ENCODE measurements around the gene BRPF1. TPM values are rescaled to one million over a fixed set of nuclear protein-coding genes. Genes with fewer than 3 reads are reported as not detected.

The BRPF1 gene
- polyA plus RNA-seq, 1 of the 3 experiments (the other 2 are of a cell fraction), result 13.0 TPM

DNA sequence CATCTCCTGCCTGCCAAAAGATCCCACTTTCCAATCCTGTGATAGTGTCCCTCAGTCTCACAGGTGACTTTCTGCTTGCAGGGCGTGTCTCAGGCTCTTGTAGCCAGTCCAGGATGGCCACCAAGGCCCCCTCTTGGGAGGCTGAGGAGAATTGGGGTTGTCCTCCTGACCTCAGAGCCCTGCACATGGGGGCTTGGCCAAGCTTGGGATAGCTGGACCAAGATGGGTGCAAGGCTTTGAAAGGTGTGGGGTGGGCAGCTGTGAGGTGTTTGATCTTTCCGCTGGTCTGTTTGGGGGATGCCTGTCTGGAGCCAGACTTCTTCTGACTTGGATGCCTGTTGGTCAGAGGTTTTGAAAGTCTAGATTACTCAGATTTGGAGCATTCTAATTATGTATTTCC, 39.9 kb upstream of the BRPF1 start:
- Histone ChIP-seq H3K79me2 (ENCODE audit: insufficient read depth) (no peaks in the 10 kb centered on the region), H4K20me1 (ENCODE audit: insufficient read depth) (no peaks in the 10 kb centered on the region), H3K9me2 (no peaks in the 10 kb centered on the region), H3K27ac (ENCODE audit: low read depth in 2 of 2, low read length in 1 of 2) (peak overlapping the region in 1 of 2 experiments; percentile 8; a peak in 1 of 4 replicates), H3K4me3 (ENCODE audit: low read depth in 2 of 2, low read length in 1 of 2) (no peak overlapping the region), H3K27me3 (ENCODE audit: insufficient read depth) (no peaks in the 10 kb centered on the region), H3K4me1 (ENCODE audit: control insufficient read depth in 1 of 2, insufficient read depth in 2 of 2, low read depth in 1 of 2, low read length in 1 of 2) (peaks cover 0 to 20% of the 10 kb centered on the region in 2 experiments; a peak in 1 of 4 replicates), H3K9me3 (no peaks in the 10 kb centered on the region), H2AFZ (ENCODE audit: low read depth) (no peak overlapping the region), H3K36me3 (replicated peaks in 1 of 2; ENCODE audit: control insufficient read depth in 1 of 2, insufficient read depth in 2 of 2, low read length in 1 of 2) (peaks cover 16 to 77% of the 10 kb centered on the region in 2 experiments), H3K9ac (no peak overlapping the region), H3K4me2 (no peak overlapping the region), H3F3A (replicated peaks; ENCODE audit: insufficient read depth) (no peaks in the 10 kb centered on the region)
- no peak for DNase-seq
- TF ChIP-seq MAX (IDR thresholded peaks at IDR 0.05; ENCODE audit: low read depth), result no peak
- TF ChIP-seq RFX5 (IDR thresholded peaks at IDR 0.05; ENCODE audit: low read length), result no peak
- TF ChIP-seq FOSL2 (IDR thresholded peaks at IDR 0.05; ENCODE audit: borderline replicate concordance, low read depth), result no peak
- TF ChIP-seq ELF1 (IDR thresholded peaks at IDR 0.05), result no peak
- TF ChIP-seq RCOR1 (IDR thresholded peaks at IDR 0.05; ENCODE audit: low read length), result no peak
- TF ChIP-seq NRF1 (IDR thresholded peaks at IDR 0.05; ENCODE audit: low read depth, low read length), result no peak
- no peak for TF ChIP-seq MEF2A (IDR thresholded peaks at IDR 0.05; ENCODE audit: borderline replicate concordance, low read depth)
- TF ChIP-seq SMC3 (IDR thresholded peaks at IDR 0.05; ENCODE audit: low read depth, low read length), result no peak
- TF ChIP-seq, protein P1, sequence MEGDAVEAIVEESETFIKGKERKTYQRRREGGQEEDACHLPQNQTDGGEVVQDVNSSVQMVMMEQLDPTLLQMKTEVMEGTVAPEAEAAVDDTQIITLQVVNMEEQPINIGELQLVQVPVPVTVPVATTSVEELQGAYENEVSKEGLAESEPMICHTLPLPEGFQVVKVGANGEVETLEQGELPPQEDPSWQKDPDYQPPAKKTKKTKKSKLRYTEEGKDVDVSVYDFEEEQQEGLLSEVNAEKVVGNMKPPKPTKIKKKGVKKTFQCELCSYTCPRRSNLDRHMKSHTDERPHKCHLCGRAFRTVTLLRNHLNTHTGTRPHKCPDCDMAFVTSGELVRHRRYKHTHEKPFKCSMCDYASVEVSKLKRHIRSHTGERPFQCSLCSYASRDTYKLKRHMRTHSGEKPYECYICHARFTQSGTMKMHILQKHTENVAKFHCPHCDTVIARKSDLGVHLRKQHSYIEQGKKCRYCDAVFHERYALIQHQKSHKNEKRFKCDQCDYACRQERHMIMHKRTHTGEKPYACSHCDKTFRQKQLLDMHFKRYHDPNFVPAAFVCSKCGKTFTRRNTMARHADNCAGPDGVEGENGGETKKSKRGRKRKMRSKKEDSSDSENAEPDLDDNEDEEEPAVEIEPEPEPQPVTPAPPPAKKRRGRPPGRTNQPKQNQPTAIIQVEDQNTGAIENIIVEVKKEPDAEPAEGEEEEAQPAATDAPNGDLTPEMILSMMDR (IDR thresholded peaks at IDR 0.05), result no peak
- TF ChIP-seq YY1 (IDR thresholded peaks at IDR 0.05; ENCODE audit: low read depth), result no peak
- no peak for TF ChIP-seq FOXM1 (IDR thresholded peaks at IDR 0.05; ENCODE audit: low read depth)
- no peak for TF ChIP-seq GATA2 (CRISPR knock-in tag; IDR thresholded peaks at IDR 0.05)
- TF ChIP-seq EZH2phosphoT487 (IDR thresholded peaks at IDR 0.05; ENCODE audit: borderline replicate concordance, low read depth), result no peak
- TF ChIP-seq POLR2AphosphoS5 (IDR thresholded peaks at IDR 0.05; ENCODE audit: low read depth, low read length), result no peak
- no peak for TF ChIP-seq MXI1 (IDR thresholded peaks at IDR 0.05; ENCODE audit: low read depth, low read length)
- ChIA-PET POLR2A (no interaction called here), CTCF (interaction anchor here (0.9 to 1.2 kb wide), 2 partner anchors 13 to 188 kb away, joined by 3 read pairs; no protein-coding TSS in a partner anchor)
- 89% methylated on average over 1 of the region's 2 CpGs for WGBS (ENCODE audit: low lambda C conversion rate)

DNA sequence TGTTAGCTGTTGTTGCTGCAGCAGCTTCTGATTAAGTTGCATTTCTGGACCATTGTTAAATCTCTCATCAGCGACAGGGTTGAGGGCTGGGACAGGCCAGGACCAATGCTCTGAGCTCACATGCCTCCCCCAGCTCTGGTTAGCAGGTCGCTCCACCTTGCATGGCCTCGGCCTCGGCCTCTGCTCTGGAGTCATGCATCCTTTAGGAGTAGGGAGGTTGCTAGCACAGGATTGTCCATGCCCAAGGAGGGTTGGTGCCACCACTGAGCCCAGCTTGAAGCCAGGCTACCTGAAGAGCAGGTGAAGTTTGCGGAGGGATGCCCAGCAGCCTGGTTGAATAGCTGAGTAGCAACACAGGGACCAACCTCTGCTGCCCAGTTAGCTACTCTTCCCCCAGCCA, 39.1 kb upstream of the BRPF1 start:
- Histone ChIP-seq H3K4me1 (ENCODE audit: control insufficient read depth in 1 of 2, insufficient read depth in 2 of 2, low read depth in 1 of 2, low read length in 1 of 2) (peaks cover 0 to 20% of the 10 kb centered on the region in 2 experiments; a peak in 1 of 4 replicates), H3K9me2 (no peaks in the 10 kb centered on the region), H3K36me3 (replicated peaks in 1 of 2; ENCODE audit: control insufficient read depth in 1 of 2, insufficient read depth in 2 of 2, low read length in 1 of 2) (peaks cover 16 to 75% of the 10 kb centered on the region in 2 experiments), H2AFZ (ENCODE audit: low read depth) (no peak overlapping the region), H3K4me3 (ENCODE audit: low read depth in 2 of 2, low read length in 1 of 2) (no peak overlapping the region), H4K20me1 (ENCODE audit: insufficient read depth) (no peaks in the 10 kb centered on the region), H3K9ac (no peak overlapping the region), H3K79me2 (ENCODE audit: insufficient read depth) (no peaks in the 10 kb centered on the region), H3K4me2 (no peak overlapping the region), H3K9me3 (no peaks in the 10 kb centered on the region), H3K27ac (ENCODE audit: low read depth in 2 of 2, low read length in 1 of 2) (no peak overlapping the region), H3K27me3 (ENCODE audit: insufficient read depth) (no peaks in the 10 kb centered on the region), H3F3A (replicated peaks; ENCODE audit: insufficient read depth) (no peaks in the 10 kb centered on the region)
- ChIA-PET POLR2A (no interaction called here), CTCF (interaction anchor here (0.9 kb wide), 1 partner anchor 189 kb away, joined by 3 read pairs; no protein-coding TSS in a partner anchor)
- 100% methylated on average over 1 of the region's 5 CpGs for WGBS (ENCODE audit: low lambda C conversion rate)
- DNase-seq, result no peak
- TF ChIP-seq GATA2 (CRISPR knock-in tag; IDR thresholded peaks at IDR 0.05), result no peak
- TF ChIP-seq, protein P2, sequence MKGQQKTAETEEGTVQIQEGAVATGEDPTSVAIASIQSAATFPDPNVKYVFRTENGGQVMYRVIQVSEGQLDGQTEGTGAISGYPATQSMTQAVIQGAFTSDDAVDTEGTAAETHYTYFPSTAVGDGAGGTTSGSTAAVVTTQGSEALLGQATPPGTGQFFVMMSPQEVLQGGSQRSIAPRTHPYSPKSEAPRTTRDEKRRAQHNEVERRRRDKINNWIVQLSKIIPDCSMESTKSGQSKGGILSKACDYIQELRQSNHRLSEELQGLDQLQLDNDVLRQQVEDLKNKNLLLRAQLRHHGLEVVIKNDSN (IDR thresholded peaks at IDR 0.05; ENCODE audit: borderline replicate concordance, low read depth), result no peak
- TF ChIP-seq RFX5 (IDR thresholded peaks at IDR 0.05; ENCODE audit: low read length), result no peak
- TF ChIP-seq FOXJ3 (CRISPR knock-in tag; IDR thresholded peaks at IDR 0.05), result no peak
- TF ChIP-seq JUND (IDR thresholded peaks at IDR 0.05), result no peak
- no peak for TF ChIP-seq TCF12 (IDR thresholded peaks at IDR 0.05)
- TF ChIP-seq REST (IDR thresholded peaks at IDR 0.05; ENCODE audit: low read depth, low read length), result no peak
- TF ChIP-seq, protein P3, sequence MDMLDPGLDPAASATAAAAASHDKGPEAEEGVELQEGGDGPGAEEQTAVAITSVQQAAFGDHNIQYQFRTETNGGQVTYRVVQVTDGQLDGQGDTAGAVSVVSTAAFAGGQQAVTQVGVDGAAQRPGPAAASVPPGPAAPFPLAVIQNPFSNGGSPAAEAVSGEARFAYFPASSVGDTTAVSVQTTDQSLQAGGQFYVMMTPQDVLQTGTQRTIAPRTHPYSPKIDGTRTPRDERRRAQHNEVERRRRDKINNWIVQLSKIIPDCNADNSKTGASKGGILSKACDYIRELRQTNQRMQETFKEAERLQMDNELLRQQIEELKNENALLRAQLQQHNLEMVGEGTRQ (IDR thresholded peaks at IDR 0.05; ENCODE audit: borderline replicate concordance, low read depth, low read length), result no peak
- TF ChIP-seq RAD21 (IDR thresholded peaks at IDR 0.05; ENCODE audit: low read length), result no peak
- no peak for TF ChIP-seq FOSL2 (IDR thresholded peaks at IDR 0.05; ENCODE audit: borderline replicate concordance, low read depth)
- no peak for TF ChIP-seq NFIC (IDR thresholded peaks at IDR 0.05; ENCODE audit: borderline replicate concordance)
- no peak for TF ChIP-seq POLR2AphosphoS5 (IDR thresholded peaks at IDR 0.05; ENCODE audit: low read depth, low read length)
- no peak for TF ChIP-seq EZH2phosphoT487 (IDR thresholded peaks at IDR 0.05; ENCODE audit: borderline replicate concordance, low read depth)
